Body of pancreas (tissue), 4 donors: ENCODE results near the gene CEACAM6.

Experiments used
- CTCF ChIP-seq, 7 experiments: fragments of 450-650 bp in 4 of 7; fragments of 200-600 bp in 3 of 7; sonication (generic) in 3 of 7; IDR thresholded peaks; one replicate each; pipeline ENCODE4 v1.5.1; 2016 to 2019; ENCODE audit warnings: antibody characterized with exemption in 7 of 7
- POLR2A ChIP-seq, 3 donors: fragments of 450-650 bp; IDR thresholded peaks; one replicate each; pipeline ENCODE4 v1.6.1; 2016; ENCODE audit warnings: antibody characterized with exemption in 3 of 3, mild to moderate bottlenecking in 2 of 3

GRCh38 chr19:41769608-41770007 lies 14.3 kb downstream of the CEACAM6 start:
- TF ChIP-seq CTCF (IDR thresholded peaks at IDR 0.05) (no peak), POLR2A (IDR thresholded peaks at IDR 0.05) (no peak)
